H1 (cell line): Measurements from ENCODE around the gene PDE6D. TPM values are rescaled to one million over a fixed set of nuclear protein-coding genes. Genes with fewer than 3 reads are reported as not detected.

ENCODE experiments used
- CTCF ChIA-PET: fragments of 300-600 bp; sonication (Branson Sonifier 250); formaldehyde crosslinking; loops from one replicate; lab custom pipeline; 2021; ENCODE audit not compliant: partially characterized antibody; lab: Charles Lee
- POLR2A ChIA-PET: fragments of 300-600 bp; sonication (Branson Sonifier 250); formaldehyde crosslinking; loops from one replicate; lab custom pipeline; 2021; ENCODE audit warnings: inconsistent platforms; ENCODE audit not compliant: partially characterized antibody; lab: Charles Lee
- DNase-seq, 2 experiments: peaks; one replicate each; pipeline versions ENCODE4 v3.0.0 to v3.0.0-alpha.2; 2010 to 2022; ENCODE audit warnings: low spot score in 2 of 2, low read depth in 1 of 2, mixed read lengths in 1 of 2
- FAIRE-seq: peaks from 2 replicates; lab custom pipeline; 2011; peaks lifted over from hg19 to GRCh38; lab: Jason Lieb, UNC
- H2AFZ ChIP-seq: 2 replicates; pipeline ENCODE4 v1.8.1; 2012; ENCODE audit warnings: low read length, inconsistent platforms
- H2AK5ac ChIP-seq: 2 replicates; pipeline ENCODE4 v1.6.1; 2013; ENCODE audit warnings: low read depth, low read length
- H2BK120ac ChIP-seq: replicated peaks from 2 replicates; pipeline ENCODE3; 2013; ENCODE audit warnings: low read depth, low read length, inconsistent platforms
- H2BK12ac ChIP-seq: 2 replicates; pipeline ENCODE4 v1.6.1; 2013; ENCODE audit warnings: low read depth, low read length
- H2BK15ac ChIP-seq: 2 replicates; pipeline ENCODE4 v1.6.1; 2013; ENCODE audit warnings: low read length
- H2BK20ac ChIP-seq: 2 replicates; pipeline ENCODE4 v1.6.1; 2013; ENCODE audit warnings: low read length
- H2BK5ac ChIP-seq: 2 replicates; pipeline ENCODE4 v1.6.1; 2013; ENCODE audit warnings: low read depth, low read length
- H3K14ac ChIP-seq: 2 replicates; pipeline ENCODE4 v1.6.1; 2013; ENCODE audit warnings: inconsistent platforms; ENCODE audit not compliant: insufficient read length
- H3K18ac ChIP-seq: 2 replicates; pipeline ENCODE4 v1.6.1; 2013; ENCODE audit warnings: low read length; ENCODE audit errors: extremely low read depth
- H3K23ac ChIP-seq: 2 replicates; pipeline ENCODE4 v1.6.1; 2013; ENCODE audit warnings: inconsistent platforms; ENCODE audit not compliant: insufficient read length
- H3K23me2 ChIP-seq: 2 replicates; pipeline ENCODE4 v1.6.1; 2013; ENCODE audit warnings: low read depth, low read length
- H3K27ac ChIP-seq: 2 replicates; pipeline ENCODE4 v1.6.1; 2011; ENCODE audit warnings: low read depth, low read length, inconsistent platforms
- H3K27me3 ChIP-seq, 4 experiments: replicated peaks in 1 of 4; 1 replicate in 1 of 4; 2 replicates in 3 of 4; pipeline versions ENCODE4 v1.6.1 to v1.8.1; 2011 to 2013; ENCODE audit warnings: low read length in 3 of 4, mild to moderate bottlenecking in 3 of 4, inconsistent platforms in 2 of 4, mixed read lengths in 2 of 4, moderate library complexity in 1 of 4; ENCODE audit not compliant: control insufficient read depth in 3 of 4, insufficient read depth in 3 of 4; ENCODE audit errors: extremely low read depth in 1 of 4
- H3K36me3 ChIP-seq, 4 experiments: 2 replicates each; pipeline versions ENCODE4 v1.6.1 to v1.8.1; 2011 to 2013; ENCODE audit warnings: mild to moderate bottlenecking in 4 of 4, low read length in 3 of 4, moderate library complexity in 2 of 4, control low read depth in 1 of 4, inconsistent platforms in 1 of 4; ENCODE audit not compliant: insufficient read depth in 4 of 4, control insufficient read depth in 2 of 4
- H3K4ac ChIP-seq: replicated peaks from 2 replicates; pipeline ENCODE3; 2013; ENCODE audit warnings: low read length, low read depth, mixed read lengths, inconsistent platforms; ENCODE audit not compliant: insufficient read length
- H3K4me1 ChIP-seq, 4 experiments: replicated peaks in 1 of 4; 1 replicate in 1 of 4; 2 replicates in 3 of 4; pipeline versions ENCODE4 v1.6.1 to v1.8.1; 2011 to 2013; ENCODE audit warnings: low read length in 3 of 4, inconsistent platforms in 2 of 4, mixed read lengths in 1 of 4; ENCODE audit not compliant: insufficient read depth in 4 of 4, control insufficient read depth in 3 of 4
- H3K4me2 ChIP-seq, 2 experiments: 2 replicates each; pipeline versions ENCODE4 v1.6.1 to v1.8.1; 2011 to 2013; ENCODE audit warnings: low read depth in 2 of 2, low read length in 2 of 2, control low read depth in 1 of 2, inconsistent platforms in 1 of 2, mild to moderate bottlenecking in 1 of 2; ENCODE audit not compliant: insufficient read depth in 1 of 2
- H3K4me3 ChIP-seq, 4 experiments: fragments of 200-600, 300-600 bp in 1 of 4; sonication (generic), shearing (Covaris generic), sonication (Bioruptor Twin) in 1 of 4; 2 replicates each; pipeline versions ENCODE4 v1.5.1 to v1.8.1; 2011 to 2016; ENCODE audit warnings: low read length in 4 of 4, low read depth in 3 of 4, control low read depth in 2 of 4, inconsistent platforms in 2 of 4, mild to moderate bottlenecking in 2 of 4, mixed read lengths in 1 of 4, moderate library complexity in 1 of 4; ENCODE audit not compliant: insufficient read depth in 2 of 4; ENCODE audit errors: extremely low read depth in 1 of 4
- H3K56ac ChIP-seq: replicated peaks from 2 replicates; pipeline ENCODE3; 2013; ENCODE audit warnings: low read depth, mild to moderate bottlenecking, mixed read lengths, low read length, inconsistent platforms; ENCODE audit not compliant: insufficient read length
- H3K79me1 ChIP-seq: 2 replicates; pipeline ENCODE4 v1.6.1; 2013; ENCODE audit warnings: low read depth, low read length, control low read depth
- H3K79me2 ChIP-seq, 2 experiments: 2 replicates each; pipeline versions ENCODE4 v1.6.1 to v1.8.1; 2012 to 2013; ENCODE audit warnings: low read length in 2 of 2, mild to moderate bottlenecking in 2 of 2, inconsistent platforms in 1 of 2; ENCODE audit not compliant: insufficient read depth in 2 of 2, control insufficient read depth in 1 of 2
- H3K9ac ChIP-seq, 4 experiments: replicated peaks in 1 of 4; 1 replicate in 1 of 4; 2 replicates in 3 of 4; pipeline versions ENCODE4 v1.6.1 to v1.8.1; 2011 to 2013; ENCODE audit warnings: low read depth in 3 of 4, low read length in 3 of 4, control low read depth in 2 of 4, mild to moderate bottlenecking in 2 of 4, moderate library complexity in 2 of 4, inconsistent platforms in 1 of 4; ENCODE audit errors: extremely low read depth in 1 of 4
- H3K9me3 ChIP-seq, 2 experiments: 2 replicates each; pipeline versions ENCODE4 v1.6.1 to v1.8.1; 2012 to 2013; ENCODE audit warnings: mild to moderate bottlenecking in 2 of 2, moderate library complexity in 2 of 2, control low read depth in 1 of 2, inconsistent platforms in 1 of 2, low read depth in 1 of 2, low read length in 1 of 2, mixed read lengths in 1 of 2; ENCODE audit not compliant: insufficient read depth in 2 of 2
- H4K20me1 ChIP-seq, 2 experiments: replicated peaks in 1 of 2; 2 replicates each; pipeline versions ENCODE3 to v1.8.1; 2011 to 2013; ENCODE audit warnings: inconsistent platforms in 2 of 2, low read length in 2 of 2, mild to moderate bottlenecking in 1 of 2; ENCODE audit not compliant: insufficient read depth in 2 of 2, control insufficient read depth in 1 of 2
- H4K5ac ChIP-seq: 2 replicates; pipeline ENCODE4 v1.6.1; 2013; ENCODE audit warnings: low read length, low read depth, mixed read lengths, inconsistent platforms; ENCODE audit not compliant: insufficient read length
- H4K8ac ChIP-seq: 2 replicates; pipeline ENCODE4 v1.8.0; 2013; ENCODE audit warnings: mild to moderate bottlenecking, moderate library complexity, low read length, inconsistent platforms; ENCODE audit not compliant: insufficient read depth; ENCODE audit errors: extremely low read depth
- H4K91ac ChIP-seq: replicated peaks from 2 replicates; pipeline ENCODE3; 2013; ENCODE audit warnings: low read length, mixed read lengths, inconsistent platforms; ENCODE audit not compliant: insufficient read length
- ASH2L ChIP-seq: fragments of 200-600, 300-600 bp; sonication (generic); IDR thresholded peaks from one replicate; pipeline ENCODE4 v1.7.1; 2017; ENCODE audit warnings: low read length
- CHD1 ChIP-seq: IDR thresholded peaks from 2 replicates; pipeline ENCODE4 v1.6.1; 2012; ENCODE audit warnings: low read depth, low read length, improper control_type of control experiment
- CREB1 ChIP-seq: IDR thresholded peaks from 2 replicates; pipeline ENCODE4 v1.6.1; 2012; ENCODE audit warnings: inconsistent platforms
- EP300 ChIP-seq, 2 experiments: IDR thresholded peaks; 1 replicate in 1 of 2; 2 replicates in 1 of 2; pipeline ENCODE4 v1.6.1; 2011 to 2012; ENCODE audit warnings: low read depth in 2 of 2, low read length in 2 of 2, mild to moderate bottlenecking in 2 of 2, borderline replicate concordance in 1 of 2, inconsistent platforms in 1 of 2, moderate library complexity in 1 of 2
- GABPA ChIP-seq: IDR thresholded peaks from 2 replicates; pipeline ENCODE4 v1.6.1; 2011; ENCODE audit warnings: mild to moderate bottlenecking, low read length, moderate library complexity, borderline replicate concordance; ENCODE audit not compliant: insufficient read depth
- HDAC6 ChIP-seq: IDR thresholded peaks from one replicate; pipeline ENCODE4 v1.7.1; 2012; ENCODE audit warnings: low read depth, mild to moderate bottlenecking, inconsistent platforms, low read length, moderate library complexity
- KDM4A ChIP-seq: IDR thresholded peaks from one replicate; pipeline ENCODE4 v1.7.1; 2012; ENCODE audit warnings: low read depth, mild to moderate bottlenecking, moderate library complexity, low read length, inconsistent platforms; ENCODE audit not compliant: severe bottlenecking
- MAX ChIP-seq: IDR thresholded peaks from 2 replicates; pipeline ENCODE4 v1.6.1; 2012; ENCODE audit warnings: inconsistent platforms
- TAF1 ChIP-seq: IDR thresholded peaks from 2 replicates; pipeline ENCODE4 v1.6.1; 2011; ENCODE audit warnings: mild to moderate bottlenecking, low read depth, low read length
- TAF7 ChIP-seq: optimal IDR thresholded peaks from 2 replicates; pipeline ENCODE3; 2011; ENCODE audit warnings: low read depth, mild to moderate bottlenecking, inconsistent platforms, low read length, moderate library complexity, borderline replicate concordance
- WGBS, 2 experiments: shearing (Covaris generic) in 1 of 2; methylation state at CpG; one replicate each; pipeline versions ENCODE4 v1.1.6 to v1.1.7; 2013 to 2015; ENCODE audit warnings: low lambda C conversion rate in 2 of 2, mixed read lengths in 2 of 2, inconsistent platforms in 1 of 2, low coverage in 1 of 2, missing lambda C conversion rate in 1 of 2; ENCODE audit not compliant: insufficient replicate concordance in 2 of 2, insufficient coverage in 1 of 2, insufficient read length in 1 of 2; ENCODE audit errors: extremely low coverage in 1 of 2, missing lambda C conversion rate in 1 of 2; 5-methylcytosine and 5-hydroxymethylcytosine counted together
- polyA plus RNA-seq, 7 experiments: library from polyadenylated mRNA; depleted of rRNA in 3 of 7; stranded (reverse) in 5 of 7; unstranded in 2 of 7; fragments of >200 nt in 5 of 7; fragments of 200-250 nt in 2 of 7; gene quantifications; 1 replicate in 5 of 7; 2 replicates in 1 of 7; 4 replicates in 1 of 7; pipeline versions ENCODE4 v1.2.1 to v1.2.3, GENCODE V29; 2011 to 2013; ENCODE audit warnings: missing spikeins in 2 of 7, mixed read lengths in 2 of 7
- total RNA-seq: library from RNA; stranded (reverse); fragmentation: NEBNext Ultra II Directional; extraction: Animal tissue kit (Norgen Biotek cat#: 25700); gene quantifications from 2 replicates; pipeline ENCODE4 v1.2.1, GENCODE V29; 2021

PDE6D gene
- total and polyA plus RNA-seq, 2 of the 8 experiments (the other 6 are each of a cell fraction or from before 2014, with no cell fraction given), result 33.7 to 63.9 TPM

GRCh38 chr2:231706731-231707624, 74.1 kb downstream of the PDE6D start:
- Histone ChIP-seq H2BK120ac (peak overlapping the region; percentile 96), H3K4me1 (peaks cover 0 to 14% (median 8%) of the 10 kb centered on the region in 4 experiments; a peak in 6 of 7 replicates), H3K79me1 (0 out of 2 replicates have a peak, but pooled peaks cover 3% of the 10 kb centered on the region), H3K27me3 (no peaks in the 10 kb centered on the region), H4K5ac (peak overlapping the region; percentile 93), H3K9me3 (no peaks in the 10 kb centered on the region), H2BK5ac (peak overlapping the region; percentile 100), H3K14ac (no peak overlapping the region), H4K91ac (peak overlapping the region; percentile 100), H4K8ac (peak overlapping the region; percentile 100), H3K4ac (peak overlapping the region; percentile 100), H3K23me2 (peaks cover 11% of the 10 kb centered on the region), H3K23ac (no peak overlapping the region), H3K79me2 (peaks cover 33 to 58% of the 10 kb centered on the region in 2 experiments), H3K4me3 (peak overlapping the region; percentile 85 to 96 (median 90)), H3K56ac (peak overlapping the region; percentile 99), H2AK5ac (peak overlapping the region; percentile 100), H3K18ac (peak overlapping the region; percentile 100), H3K9ac (peak overlapping the region; percentile 97 to 100 (median 99)), H2BK20ac (no peak overlapping the region), H2BK15ac (peak overlapping the region; percentile 98; the same call in 1 of the 2 replicates), H3K4me2 (peak overlapping the region; percentile 73 to 94), H2AFZ (peak overlapping the region; percentile 97; the same call in 1 of the 2 replicates), H4K20me1 (peaks cover 16 to 17% of the 10 kb centered on the region in 2 experiments), H2BK12ac (peak overlapping the region; percentile 97; the same call in 1 of the 2 replicates), H3K36me3 (peaks cover 8 to 31% (median 20%) of the 10 kb centered on the region in 4 experiments), H3K27ac (peak overlapping the region; percentile 99)
- peak; percentile 45 for FAIRE-seq
- 1% methylated on average over 66 of the region's 66 CpGs; no CpG with 5 or more reads in 1 of the 2 experiments for WGBS, 2 experiments
- ChIA-PET CTCF (interaction anchor here (0.5 to 5.9 kb wide), 21 partner anchors 9 to 290 kb away, joined by 3 to 66 read pairs (median 5); partner anchors contain the start of gene COPS7B), POLR2A (interaction anchor here (0.7 to 22.8 kb wide), 23 partner anchors 8 to 281 kb away, joined by 3 to 1080 read pairs (median 4); partner anchors contain the start of genes NCL and PDE6D)
- DNase-seq, result peak; percentile 96 to 98
- TF ChIP-seq TAF1 (peak; percentile 99), ASH2L (peak; percentile 20), CREB1 (peak; percentile 86), HDAC6 (no peak), MAX (peak; percentile 82; the same call in 1 of the 2 replicates), KDM4A (peak; percentile 42), CHD1 (peak; percentile 70; the same call in 1 of the 2 replicates), TAF7 (peak; percentile 93), EP300 (IDR thresholded peaks at IDR 0.05; ENCODE audit: borderline replicate concordance in 1 of 2, low read depth in 2 of 2, low read length in 2 of 2) (no peak), GABPA (no peak)
